Bronchial epithelial cell (primary cell): ENCODE data around the gene OOEP. TPM values are rescaled to one million over a fixed set of nuclear protein-coding genes. Genes with fewer than 3 reads are reported as not detected.

Experiments
- DNase-seq: peaks from one replicate; pipeline ENCODE4 v3.0.0-alpha.2; 2010; ENCODE audit warnings: low read depth
- FAIRE-seq: peaks from 2 replicates; lab custom pipeline; 2011; peaks lifted over from hg19 to GRCh38; lab: Jason Lieb, UNC
- H3K27me3 ChIP-seq: 2 replicates; pipeline ENCODE4 v1.5.1; 2011; ENCODE audit warnings: low read length; ENCODE audit not compliant: control insufficient read depth, insufficient read depth
- H3K36me3 ChIP-seq: 2 replicates; pipeline ENCODE4 v1.5.1; 2011; ENCODE audit warnings: low read length; ENCODE audit not compliant: control insufficient read depth, insufficient read depth
- H3K4me3 ChIP-seq: 2 replicates; pipeline ENCODE4 v1.5.1; 2011; ENCODE audit warnings: mild to moderate bottlenecking, low read depth, low read length, control low read depth
- total RNA-seq: library from RNA; depleted of rRNA; stranded (reverse); fragments of >200 nt; gene quantifications from 2 replicates; pipeline ENCODE4 v1.2.1, GENCODE V29; 2014
- TF ChIP-seq, protein P1 (sequence below): IDR thresholded peaks from 2 replicates; pipeline ENCODE4 v1.5.1; 2011; ENCODE audit warnings: mild to moderate bottlenecking, moderate library complexity, low read length, control low read depth, inconsistent platforms; ENCODE audit not compliant: insufficient read depth, severe bottlenecking

The OOEP gene
- total RNA-seq, 1 donor from 2014 or later: not detected

DNA sequence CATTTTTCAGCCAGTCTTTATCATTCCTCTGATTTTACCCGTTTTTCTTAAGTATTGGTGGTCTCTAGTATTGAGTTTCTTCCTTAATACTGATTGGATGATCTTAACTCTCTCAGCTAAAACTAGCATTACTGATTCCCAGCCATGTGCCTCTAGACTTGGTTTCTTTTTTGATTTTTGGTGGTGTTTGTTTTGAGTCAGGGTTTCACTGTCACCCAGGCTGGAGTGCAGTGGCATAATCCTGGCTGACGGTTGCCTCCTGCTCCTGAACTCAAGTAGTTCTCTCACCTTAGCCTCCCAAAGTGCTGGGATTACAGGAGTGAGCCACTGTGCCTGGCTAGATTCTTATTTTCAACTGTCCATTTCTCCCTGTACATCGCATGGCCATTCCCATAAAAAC is 40.5 kb downstream of the OOEP start:
- FAIRE-seq (no peak), DNase-seq (no peak)
- Histone ChIP-seq H3K27me3 (no peaks in the 10 kb centered on the region), H3K36me3 (no peaks in the 10 kb centered on the region), H3K4me3 (no peak overlapping the region)
- TF ChIP-seq, protein P1, sequence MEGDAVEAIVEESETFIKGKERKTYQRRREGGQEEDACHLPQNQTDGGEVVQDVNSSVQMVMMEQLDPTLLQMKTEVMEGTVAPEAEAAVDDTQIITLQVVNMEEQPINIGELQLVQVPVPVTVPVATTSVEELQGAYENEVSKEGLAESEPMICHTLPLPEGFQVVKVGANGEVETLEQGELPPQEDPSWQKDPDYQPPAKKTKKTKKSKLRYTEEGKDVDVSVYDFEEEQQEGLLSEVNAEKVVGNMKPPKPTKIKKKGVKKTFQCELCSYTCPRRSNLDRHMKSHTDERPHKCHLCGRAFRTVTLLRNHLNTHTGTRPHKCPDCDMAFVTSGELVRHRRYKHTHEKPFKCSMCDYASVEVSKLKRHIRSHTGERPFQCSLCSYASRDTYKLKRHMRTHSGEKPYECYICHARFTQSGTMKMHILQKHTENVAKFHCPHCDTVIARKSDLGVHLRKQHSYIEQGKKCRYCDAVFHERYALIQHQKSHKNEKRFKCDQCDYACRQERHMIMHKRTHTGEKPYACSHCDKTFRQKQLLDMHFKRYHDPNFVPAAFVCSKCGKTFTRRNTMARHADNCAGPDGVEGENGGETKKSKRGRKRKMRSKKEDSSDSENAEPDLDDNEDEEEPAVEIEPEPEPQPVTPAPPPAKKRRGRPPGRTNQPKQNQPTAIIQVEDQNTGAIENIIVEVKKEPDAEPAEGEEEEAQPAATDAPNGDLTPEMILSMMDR: no peak

DNA sequence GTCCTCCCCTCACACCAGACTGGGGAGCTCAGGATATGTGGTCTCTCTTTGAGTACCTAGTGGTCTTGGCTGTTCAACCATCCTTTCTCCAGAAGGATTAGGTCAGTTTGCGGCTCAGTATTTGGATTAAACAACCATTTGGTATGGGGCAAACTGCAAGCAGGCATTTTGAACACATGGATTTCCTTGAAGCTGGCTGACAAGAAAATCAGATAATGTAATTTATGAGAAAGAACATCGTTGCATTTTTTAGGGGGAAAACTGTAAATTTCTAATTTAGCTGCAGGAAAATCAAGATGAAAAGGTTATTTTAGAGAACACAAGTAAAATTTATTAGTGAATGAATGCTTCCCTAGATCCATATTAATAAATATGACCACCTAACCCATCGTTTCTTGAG is 40.9 kb downstream of the OOEP start:
- H3K4me3 ChIP-seq: no peak overlapping the region
- TF ChIP-seq, protein P1: no peak
- FAIRE-seq: no peak
- no peaks in the 10 kb centered on the region for H3K36me3 ChIP-seq
- DNase-seq: no peak
- H3K27me3 ChIP-seq: no peaks in the 10 kb centered on the region

DNA sequence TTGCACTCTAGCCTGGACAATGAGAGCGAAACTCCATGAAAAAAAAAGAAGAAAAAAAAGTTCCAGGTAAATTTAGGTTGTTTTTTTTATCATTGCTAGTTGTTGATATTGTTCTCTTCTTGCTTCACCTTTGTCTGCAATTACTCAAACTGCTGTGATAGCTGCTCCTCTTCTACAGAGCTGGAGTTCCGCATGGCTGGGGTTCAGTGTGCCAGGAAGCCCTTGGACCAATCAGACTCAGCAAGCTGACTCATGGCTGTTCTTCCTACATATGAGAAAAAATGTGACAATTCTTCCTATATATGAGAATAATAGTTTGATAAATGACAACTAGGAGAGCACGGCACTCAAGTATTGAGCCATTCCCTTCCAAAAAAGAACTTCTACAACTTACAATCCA is 44.0 kb downstream of the OOEP start:
- TF ChIP-seq, protein P1: no peak
- no peak for DNase-seq
- FAIRE-seq: no peak
- no peak overlapping the region for H3K4me3 ChIP-seq
- H3K36me3 ChIP-seq: no peaks in the 10 kb centered on the region
- no peaks in the 10 kb centered on the region for H3K27me3 ChIP-seq

DNA sequence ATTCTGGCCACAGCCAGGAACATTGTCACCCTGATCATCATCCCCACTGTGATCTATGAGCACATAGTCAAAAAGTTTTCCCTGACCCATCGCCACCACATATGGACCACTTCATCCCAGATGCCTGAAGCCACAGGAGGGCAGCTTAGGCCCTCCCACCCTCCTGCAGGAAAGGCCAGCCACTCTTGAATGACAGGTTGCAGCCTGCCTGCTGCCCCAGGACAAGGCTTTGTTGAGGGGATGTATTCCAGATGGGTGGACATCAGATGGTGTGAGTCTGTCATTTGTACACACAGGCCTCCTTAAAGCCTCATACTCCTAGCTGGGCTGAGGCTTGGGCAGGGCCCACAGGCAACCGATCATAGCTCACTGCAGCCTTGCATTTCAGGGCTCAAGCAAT is 46.4 kb downstream of the OOEP start:
- Histone ChIP-seq H3K36me3 (no peaks in the 10 kb centered on the region), H3K4me3 (no peak overlapping the region), H3K27me3 (no peaks in the 10 kb centered on the region)
- FAIRE-seq: no peak
- TF ChIP-seq, protein P1: no peak
- DNase-seq: no peak

Other genes with a start within 250 kb of the OOEP start
- gene KHDC1L, start 144.4 kb downstream of the OOEP start, total RNA-seq: not detected in 2 replicates
- gene KHDC1, start 106.7 kb downstream of the OOEP start, total RNA-seq: 1.3 and 1.7 TPM in 2 replicates
- not detected in 2 replicates for gene DPPA5, start 15.6 kb downstream of the OOEP start, total RNA-seq
- gene KHDC3L, start 7.2 kb downstream of the OOEP start, total RNA-seq: not detected in 2 replicates
- gene DDX43, start 24.9 kb upstream of the OOEP start, total RNA-seq: 0.26 and 0.64 TPM in 2 replicates
- gene CGAS, start 82.4 kb upstream of the OOEP start, total RNA-seq: 3.6 and 3.9 TPM in 2 replicates
- 40.3 and 47.1 TPM in 2 replicates for gene MTO1, start 91.8 kb upstream of the OOEP start, total RNA-seq
- 32,582 and 62,692 TPM in 2 replicates for gene EEF1A1, start 151.1 kb upstream of the OOEP start, total RNA-seq